ENCODE data around the gene PRSS1.

Gene PRSS1

DNA sequence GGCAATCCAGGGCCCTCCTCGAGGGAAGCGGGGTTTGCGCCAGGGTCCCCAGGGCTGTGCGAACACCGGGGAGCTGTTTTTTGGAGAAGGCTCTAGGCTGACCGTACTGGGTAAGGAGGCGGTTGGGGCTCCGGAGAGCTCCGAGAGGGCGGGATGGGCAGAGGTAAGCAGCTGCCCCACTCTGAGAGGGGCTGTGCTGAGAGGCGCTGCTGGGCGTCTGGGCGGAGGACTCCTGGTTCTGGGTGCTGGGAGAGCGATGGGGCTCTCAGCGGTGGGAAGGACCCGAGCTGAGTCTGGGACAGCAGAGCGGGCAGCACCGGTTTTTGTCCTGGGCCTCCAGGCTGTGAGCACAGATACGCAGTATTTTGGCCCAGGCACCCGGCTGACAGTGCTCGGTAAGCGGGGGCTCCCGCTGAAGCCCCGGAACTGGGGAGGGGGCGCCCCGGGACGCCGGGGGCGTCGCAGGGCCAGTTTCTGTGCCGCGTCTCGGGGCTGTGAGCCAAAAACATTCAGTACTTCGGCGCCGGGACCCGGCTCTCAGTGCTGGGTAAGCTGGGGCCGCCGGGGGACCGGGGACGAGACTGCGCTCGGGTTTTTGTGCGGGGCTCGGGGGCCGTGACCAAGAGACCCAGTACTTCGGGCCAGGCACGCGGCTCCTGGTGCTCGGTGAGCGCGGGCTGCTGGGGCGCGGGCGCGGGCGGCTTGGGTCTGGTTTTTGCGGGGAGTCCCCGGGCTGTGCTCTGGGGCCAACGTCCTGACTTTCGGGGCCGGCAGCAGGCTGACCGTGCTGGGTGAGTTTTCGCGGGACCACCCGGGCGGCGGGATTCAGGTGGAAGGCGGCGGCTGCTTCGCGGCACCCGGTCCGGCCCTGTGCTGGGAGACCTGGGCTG lies 47.5 kb downstream of the PRSS1 start:
- DNase-seq, result no peak

DNA sequence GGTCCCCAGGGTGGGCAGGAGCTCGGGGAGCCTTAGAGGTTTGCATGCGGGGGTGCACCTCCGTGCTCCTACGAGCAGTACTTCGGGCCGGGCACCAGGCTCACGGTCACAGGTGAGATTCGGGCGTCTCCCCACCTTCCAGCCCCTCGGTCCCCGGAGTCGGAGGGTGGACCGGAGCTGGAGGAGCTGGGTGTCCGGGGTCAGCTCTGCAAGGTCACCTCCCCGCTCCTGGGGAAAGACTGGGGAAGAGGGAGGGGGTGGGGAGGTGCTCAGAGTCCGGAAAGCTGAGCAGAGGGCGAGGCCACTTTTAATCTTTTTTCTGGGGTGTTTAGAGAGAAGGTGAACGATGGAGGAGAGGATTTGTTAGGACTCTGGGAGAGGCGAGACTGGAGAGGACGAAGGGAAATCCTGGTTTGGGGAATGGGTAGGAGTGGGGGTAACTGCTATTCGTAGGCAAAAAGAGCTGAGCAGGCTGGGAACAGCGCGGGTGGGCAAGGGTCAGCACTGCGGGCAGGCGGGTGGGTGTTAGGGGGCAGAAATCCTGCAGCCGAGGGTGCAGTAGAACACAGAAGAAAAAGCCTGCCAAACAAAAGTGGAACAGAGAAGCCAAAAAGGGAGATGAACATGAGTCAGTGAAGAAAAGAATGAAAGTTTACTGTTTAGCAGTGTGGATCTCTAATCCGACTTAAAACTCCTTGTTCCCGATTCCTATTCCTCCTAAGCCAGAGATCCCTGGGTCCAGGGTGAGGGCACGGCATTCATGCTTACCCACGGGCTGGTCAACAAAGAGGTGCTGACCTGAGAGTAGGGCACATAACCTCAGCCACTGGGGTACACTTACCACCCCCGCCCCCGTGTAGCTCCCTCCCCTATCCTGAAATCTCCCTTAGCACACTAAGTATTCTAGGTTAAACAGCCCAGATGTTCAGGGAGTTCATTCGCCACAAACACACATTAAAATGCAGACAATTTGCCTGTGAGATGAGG lies 48.4 kb downstream of the PRSS1 start:
- DNase-seq, result no peak

DNA sequence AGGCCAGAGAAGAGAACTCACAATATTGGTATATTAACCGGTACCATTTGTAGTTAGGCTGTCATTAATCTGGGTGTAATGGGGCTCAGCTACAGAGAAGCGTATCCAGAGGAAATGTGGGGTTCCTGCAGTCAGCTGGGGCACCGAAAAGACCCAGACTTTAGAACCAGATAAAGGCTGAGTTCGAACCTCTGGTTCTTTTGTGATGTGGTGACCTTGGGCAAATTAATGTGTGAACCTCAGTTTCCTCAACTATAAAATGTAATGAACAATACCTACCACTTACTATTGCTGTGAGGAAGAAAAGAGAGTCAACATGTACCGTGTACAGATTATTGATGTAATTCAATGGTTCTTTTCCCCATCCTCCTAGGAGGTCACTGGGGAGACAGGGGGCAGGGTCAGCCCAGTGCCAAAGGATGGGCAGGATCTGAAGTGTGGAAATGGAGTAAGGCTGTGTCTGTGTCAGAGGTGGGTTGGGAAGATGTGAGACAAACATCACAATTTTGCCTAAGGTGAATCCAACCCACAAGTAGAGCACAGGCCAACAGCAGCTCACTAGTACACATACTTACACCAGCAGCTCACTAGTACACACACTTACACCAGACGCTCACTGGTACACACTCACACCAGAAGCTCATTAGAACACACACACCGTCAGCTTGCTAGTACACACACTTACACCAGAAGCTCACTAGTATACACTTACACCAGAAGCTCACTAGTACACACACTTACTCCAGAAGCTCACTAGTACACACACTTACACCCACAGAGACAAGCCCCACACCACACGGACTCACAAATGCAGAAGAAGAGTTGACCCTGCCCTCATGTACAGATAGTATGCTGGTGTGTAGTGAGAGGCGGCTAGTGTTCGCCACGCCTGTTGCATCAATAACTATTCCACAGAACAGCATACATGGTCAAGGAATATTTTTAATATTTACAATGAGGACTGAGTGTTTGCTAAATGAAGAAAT lies 49.5 kb downstream of the PRSS1 start:
- no peak for DNase-seq

DNA sequence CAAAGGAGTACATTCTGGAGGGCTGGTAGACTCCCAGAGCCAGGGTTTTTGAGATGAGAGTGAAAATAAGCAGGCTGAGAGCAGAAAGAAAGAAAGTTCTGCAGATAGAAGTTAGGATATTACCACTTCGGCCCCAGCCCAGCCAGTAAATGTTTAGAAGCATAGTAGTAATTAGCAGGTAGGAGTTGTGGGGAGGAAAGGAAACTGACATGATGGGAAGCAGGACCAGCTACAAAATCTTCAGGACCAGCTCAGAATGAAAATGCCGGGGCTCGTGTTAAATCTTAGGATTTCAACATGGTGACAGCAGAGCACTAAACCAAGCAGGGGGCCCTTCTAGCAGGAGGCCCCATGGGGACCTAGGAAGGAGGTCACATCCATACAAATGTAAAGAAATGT lies 50.2 kb downstream of the PRSS1 start:
- no peak for DNase-seq

DNA sequence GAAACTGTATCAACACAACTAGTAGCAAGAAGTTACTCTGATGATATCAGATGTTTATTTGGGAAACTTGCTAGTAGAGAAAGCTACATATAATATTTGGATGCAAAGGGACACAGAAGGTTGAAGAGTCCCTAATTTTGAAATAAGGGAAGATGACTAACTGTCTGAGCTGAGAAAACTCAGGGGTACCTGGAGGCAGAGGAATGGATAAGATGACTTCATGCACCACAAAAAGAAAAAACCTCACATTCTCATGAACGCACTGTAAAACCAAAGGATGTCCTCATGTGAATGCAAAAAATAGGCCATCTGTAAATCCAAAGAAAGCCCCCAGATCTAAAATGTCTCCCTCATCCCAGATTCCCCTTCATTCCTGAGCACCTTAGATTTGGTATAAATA lies 50.8 kb downstream of the PRSS1 start:
- DNase-seq, result no peak

DNA sequence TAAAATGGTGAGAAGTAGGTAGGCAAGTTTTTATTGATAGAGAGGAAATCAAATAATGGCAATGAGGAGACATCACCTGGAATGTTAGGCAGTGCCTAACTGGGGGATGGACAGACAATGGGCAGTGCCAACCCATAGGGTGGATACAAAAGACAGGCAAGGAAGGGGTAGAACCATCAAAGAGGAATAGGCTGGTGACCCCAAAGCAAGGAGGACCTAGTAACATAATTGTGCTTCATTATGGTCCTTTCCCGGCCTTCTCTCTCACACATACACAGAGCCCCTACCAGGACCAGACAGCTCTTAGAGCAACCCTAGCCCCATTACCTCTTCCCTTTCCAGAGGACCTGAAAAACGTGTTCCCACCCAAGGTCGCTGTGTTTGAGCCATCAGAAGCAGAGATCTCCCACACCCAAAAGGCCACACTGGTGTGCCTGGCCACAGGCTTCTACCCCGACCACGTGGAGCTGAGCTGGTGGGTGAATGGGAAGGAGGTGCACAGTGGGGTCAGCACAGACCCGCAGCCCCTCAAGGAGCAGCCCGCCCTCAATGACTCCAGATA lies 51.5 kb downstream of the PRSS1 start:
- no peak for DNase-seq

DNA sequence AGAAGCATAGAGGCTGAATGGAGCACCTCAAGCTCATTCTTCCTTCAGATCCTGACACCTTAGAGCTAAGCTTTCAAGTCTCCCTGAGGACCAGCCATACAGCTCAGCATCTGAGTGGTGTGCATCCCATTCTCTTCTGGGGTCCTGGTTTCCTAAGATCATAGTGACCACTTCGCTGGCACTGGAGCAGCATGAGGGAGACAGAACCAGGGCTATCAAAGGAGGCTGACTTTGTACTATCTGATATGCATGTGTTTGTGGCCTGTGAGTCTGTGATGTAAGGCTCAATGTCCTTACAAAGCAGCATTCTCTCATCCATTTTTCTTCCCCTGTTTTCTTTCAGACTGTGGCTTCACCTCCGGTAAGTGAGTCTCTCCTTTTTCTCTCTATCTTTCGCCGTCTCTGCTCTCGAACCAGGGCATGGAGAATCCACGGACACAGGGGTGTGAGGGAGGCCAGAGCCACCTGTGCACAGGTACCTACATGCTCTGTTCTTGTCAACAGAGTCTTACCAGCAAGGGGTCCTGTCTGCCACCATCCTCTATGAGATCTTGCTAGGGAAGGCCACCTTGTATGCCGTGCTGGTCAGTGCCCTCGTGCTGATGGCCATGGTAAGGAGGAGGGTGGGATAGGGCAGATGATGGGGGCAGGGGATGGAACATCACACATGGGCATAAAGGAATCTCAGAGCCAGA lies 52.5 kb downstream of the PRSS1 start:
- DNase-seq, result no peak

DNA sequence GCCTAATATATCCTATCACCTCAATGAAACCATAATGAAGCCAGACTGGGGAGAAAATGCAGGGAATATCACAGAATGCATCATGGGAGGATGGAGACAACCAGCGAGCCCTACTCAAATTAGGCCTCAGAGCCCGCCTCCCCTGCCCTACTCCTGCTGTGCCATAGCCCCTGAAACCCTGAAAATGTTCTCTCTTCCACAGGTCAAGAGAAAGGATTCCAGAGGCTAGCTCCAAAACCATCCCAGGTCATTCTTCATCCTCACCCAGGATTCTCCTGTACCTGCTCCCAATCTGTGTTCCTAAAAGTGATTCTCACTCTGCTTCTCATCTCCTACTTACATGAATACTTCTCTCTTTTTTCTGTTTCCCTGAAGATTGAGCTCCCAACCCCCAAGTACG lies 53.0 kb downstream of the PRSS1 start:
- DNase-seq, result no peak
